Measurements from ENCODE around the gene LRRC74A. TPM values are rescaled to one million over a fixed set of nuclear protein-coding genes. Genes with fewer than 3 reads are reported as not detected.

Gene LRRC74A
- total RNA-seq, 1 donor from 2014 or later = not detected

DNA sequence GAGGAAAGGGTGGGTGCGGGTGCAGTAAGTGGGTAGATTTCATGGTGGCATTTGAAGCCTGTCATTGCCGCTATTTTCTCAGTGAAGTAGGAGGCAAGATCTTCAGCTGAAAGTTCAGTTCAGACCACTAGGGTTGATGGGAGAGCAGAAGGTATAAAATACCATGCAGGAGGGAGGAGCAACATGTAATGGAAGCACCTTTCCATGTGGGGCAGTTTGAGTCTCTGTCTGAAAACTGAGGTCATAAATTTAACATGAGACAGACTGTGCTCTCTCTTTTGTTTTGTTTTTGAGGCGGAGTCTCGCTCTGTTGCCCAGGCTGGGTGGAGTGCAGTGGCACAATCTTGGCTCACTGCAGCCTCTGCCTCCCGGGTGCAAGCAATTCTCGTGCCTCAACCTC, 22.7 kb downstream of the LRRC74A start:
- no peak overlapping the region for H3K4me3 ChIP-seq
- H3K27ac ChIP-seq = no peak overlapping the region
- intact Hi-C loops (cut with DNase I) = no loop called here
- H3K27me3 ChIP-seq (ENCODE audit: low read depth) = no peaks in the 10 kb centered on the region
- H3K4me1 ChIP-seq = peaks cover 11% of the 10 kb centered on the region
- DNase-seq = no peak
- no peaks in the 10 kb centered on the region for H3K36me3 ChIP-seq
- TF ChIP-seq, protein P1, sequence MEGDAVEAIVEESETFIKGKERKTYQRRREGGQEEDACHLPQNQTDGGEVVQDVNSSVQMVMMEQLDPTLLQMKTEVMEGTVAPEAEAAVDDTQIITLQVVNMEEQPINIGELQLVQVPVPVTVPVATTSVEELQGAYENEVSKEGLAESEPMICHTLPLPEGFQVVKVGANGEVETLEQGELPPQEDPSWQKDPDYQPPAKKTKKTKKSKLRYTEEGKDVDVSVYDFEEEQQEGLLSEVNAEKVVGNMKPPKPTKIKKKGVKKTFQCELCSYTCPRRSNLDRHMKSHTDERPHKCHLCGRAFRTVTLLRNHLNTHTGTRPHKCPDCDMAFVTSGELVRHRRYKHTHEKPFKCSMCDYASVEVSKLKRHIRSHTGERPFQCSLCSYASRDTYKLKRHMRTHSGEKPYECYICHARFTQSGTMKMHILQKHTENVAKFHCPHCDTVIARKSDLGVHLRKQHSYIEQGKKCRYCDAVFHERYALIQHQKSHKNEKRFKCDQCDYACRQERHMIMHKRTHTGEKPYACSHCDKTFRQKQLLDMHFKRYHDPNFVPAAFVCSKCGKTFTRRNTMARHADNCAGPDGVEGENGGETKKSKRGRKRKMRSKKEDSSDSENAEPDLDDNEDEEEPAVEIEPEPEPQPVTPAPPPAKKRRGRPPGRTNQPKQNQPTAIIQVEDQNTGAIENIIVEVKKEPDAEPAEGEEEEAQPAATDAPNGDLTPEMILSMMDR (IDR thresholded peaks at IDR 0.05) = no peak
- no peak for ATAC-seq
- H3K9me3 ChIP-seq = no peaks in the 10 kb centered on the region

DNA sequence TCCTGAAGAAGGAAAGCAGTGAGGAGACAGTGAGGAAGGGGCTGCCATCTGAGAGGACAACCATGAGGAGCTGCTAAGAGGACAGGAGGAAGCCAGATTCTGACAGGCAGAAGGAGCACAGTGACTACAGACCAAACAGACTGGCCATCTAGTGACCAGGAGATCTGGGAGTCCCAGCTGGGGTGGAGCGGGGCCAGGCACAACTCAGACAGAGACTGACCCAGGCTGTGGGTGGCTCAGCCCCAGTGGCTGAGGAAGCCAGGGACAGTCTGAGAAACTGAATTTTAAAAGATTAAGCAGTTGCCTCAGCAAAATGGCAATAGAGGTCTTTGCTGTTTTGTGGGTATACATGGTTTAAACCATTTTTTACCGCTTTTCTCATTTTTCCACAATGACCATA, 28.9 kb downstream of the LRRC74A start:
- Histone ChIP-seq H3K36me3 (no peaks in the 10 kb centered on the region), H3K4me3 (no peak overlapping the region), H3K27me3 (ENCODE audit: low read depth) (no peaks in the 10 kb centered on the region), H3K4me1 (no peaks in the 10 kb centered on the region), H3K9me3 (no peaks in the 10 kb centered on the region), H3K27ac (no peak overlapping the region)
- intact Hi-C loops (cut with DNase I) = no loop called here
- DNase-seq (no peak), ATAC-seq (no peak)
- TF ChIP-seq, protein P1 (IDR thresholded peaks at IDR 0.05) = no peak

DNA sequence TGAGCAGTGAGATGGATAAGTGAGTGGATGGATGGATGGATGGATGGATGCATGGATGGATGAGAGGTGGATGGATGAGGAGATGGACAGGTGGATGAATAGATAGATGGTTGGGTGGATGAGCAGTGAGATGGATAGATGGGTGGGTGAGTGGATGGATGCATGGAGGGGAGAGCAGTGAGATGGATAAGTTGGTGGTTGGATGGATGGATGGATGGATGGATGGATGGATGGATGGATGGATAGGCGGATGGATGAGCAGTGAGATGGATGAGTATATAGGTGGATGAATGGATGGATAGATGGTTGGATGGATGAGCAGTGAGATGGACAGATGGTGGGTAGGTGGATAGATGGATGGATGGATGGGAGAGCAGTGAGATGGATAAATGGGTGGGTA, 30.6 kb downstream of the LRRC74A start:
- Histone ChIP-seq H3K27me3 (ENCODE audit: low read depth) (no peaks in the 10 kb centered on the region), H3K9me3 (no peaks in the 10 kb centered on the region), H3K4me1 (no peaks in the 10 kb centered on the region), H3K27ac (no peak overlapping the region), H3K36me3 (no peaks in the 10 kb centered on the region), H3K4me3 (no peak overlapping the region)
- no peak for ATAC-seq
- intact Hi-C loops (cut with DNase I) = no loop called here
- TF ChIP-seq, protein P1 (IDR thresholded peaks at IDR 0.05) = no peak
- no peak for DNase-seq

DNA sequence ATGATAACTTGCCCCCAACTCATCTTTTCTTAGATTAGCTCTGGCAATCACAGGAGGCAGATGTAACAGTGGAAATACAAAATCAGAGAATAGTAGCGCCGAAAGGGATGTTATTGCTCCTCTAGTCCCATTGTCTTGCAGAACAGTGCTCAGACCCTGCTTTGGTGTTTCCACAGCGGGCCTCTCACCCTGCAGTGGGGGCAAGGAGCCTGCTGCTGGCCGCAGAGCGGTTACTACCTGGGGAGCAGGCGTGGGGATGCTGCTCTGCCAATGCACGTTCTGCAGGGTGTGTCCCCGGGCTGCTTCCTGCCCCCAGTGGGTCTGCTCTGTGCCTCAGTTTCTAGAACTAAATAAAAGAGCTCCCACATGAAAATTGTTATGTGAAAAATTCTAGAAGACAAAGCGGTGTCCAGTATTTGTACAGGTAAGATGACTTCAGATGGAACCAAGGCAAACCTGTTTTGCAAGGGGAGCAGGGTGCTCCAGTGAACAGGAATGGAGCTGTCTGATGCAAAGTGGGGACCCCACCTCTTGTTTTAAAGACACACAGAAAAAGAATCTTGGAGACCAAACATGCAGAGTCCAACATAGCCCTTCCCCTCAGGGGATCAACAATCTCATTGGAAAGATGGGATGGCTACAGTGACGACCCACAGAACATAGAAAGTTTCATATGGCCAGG, 35.5 kb downstream of the LRRC74A start:
- ATAC-seq (no peak), DNase-seq (no peak)
- intact Hi-C loops (cut with DNase I) = no loop called here
- Histone ChIP-seq H3K9me3 (no peaks in the 10 kb centered on the region), H3K4me3 (no peak overlapping the region), H3K36me3 (no peaks in the 10 kb centered on the region), H3K4me1 (peaks cover 26% of the 10 kb centered on the region), H3K27ac (no peak overlapping the region), H3K27me3 (ENCODE audit: low read depth) (no peaks in the 10 kb centered on the region)
- TF ChIP-seq, protein P1 (IDR thresholded peaks at IDR 0.05) = no peak

DNA sequence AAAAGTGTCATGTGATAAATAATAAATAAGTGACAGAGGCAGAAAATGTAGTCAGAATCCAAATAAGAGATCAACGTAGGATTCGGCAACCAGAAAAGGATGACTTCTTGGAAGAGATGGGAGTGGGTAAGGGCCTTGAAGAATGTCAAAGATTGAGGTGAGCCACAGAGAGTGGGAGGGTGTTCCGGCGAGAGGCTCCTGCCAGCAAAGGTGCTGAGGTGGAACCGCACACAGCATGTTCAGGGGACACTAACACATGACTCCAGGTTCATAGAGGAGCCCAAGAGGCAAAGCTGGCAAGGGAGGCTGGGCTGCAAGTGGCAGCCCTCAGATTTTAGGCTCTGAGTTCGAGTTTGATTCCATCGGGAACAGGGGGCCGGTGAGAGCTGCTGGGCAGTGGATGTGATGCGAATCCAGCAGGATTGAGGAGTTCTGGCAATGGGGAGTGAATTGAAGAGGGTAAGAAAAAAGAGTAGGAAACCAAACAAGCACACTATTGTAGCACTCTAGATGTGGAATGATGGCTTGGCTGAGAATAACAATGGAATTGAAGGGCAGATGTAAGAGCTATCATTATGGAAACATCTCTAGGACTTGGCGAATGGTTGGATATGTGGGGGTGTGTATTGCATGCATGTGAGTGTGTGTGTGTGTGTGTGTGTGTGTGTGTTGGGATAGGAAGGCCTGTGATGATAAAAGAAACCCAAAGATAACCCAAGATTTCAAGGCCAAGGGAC, 36.5 kb downstream of the LRRC74A start:
- Histone ChIP-seq H3K4me1 (peaks cover 31% of the 10 kb centered on the region), H3K9me3 (no peaks in the 10 kb centered on the region), H3K27me3 (ENCODE audit: low read depth) (no peaks in the 10 kb centered on the region), H3K4me3 (peak overlapping the region; percentile 47), H3K27ac (no peak overlapping the region), H3K36me3 (no peaks in the 10 kb centered on the region)
- intact Hi-C loops (cut with DNase I) = no loop called here
- TF ChIP-seq, protein P1 (IDR thresholded peaks at IDR 0.05) = no peak
- no peak for ATAC-seq
- no peak for DNase-seq
